ENCODE measurements around the gene HOXC6. TPM values are rescaled to one million over a fixed set of nuclear protein-coding genes. Genes with fewer than 3 reads are reported as not detected.
A peak's percentile ranks its signal among the peaks of the same experiment; 100 is the strongest.

HOXC6 gene
- total RNA-seq, 1 donor from 2014 or later, result 0.15 TPM

- intact Hi-C loops (cut with micrococcal nuclease), result no loop called here
- no peak for ATAC-seq
- no peak for DNase-seq
Observed at GRCh38 chr12:54047964-54048303, 19.7 kb downstream of the HOXC6 start.

- intact Hi-C loops (cut with micrococcal nuclease), result no loop called here
- ATAC-seq, result no peak
- no peak for DNase-seq
Observed at GRCh38 chr12:54048406-54049093, 20.3 kb downstream of the HOXC6 start.

GRCh38 chr12:54049108-54049507 is 20.9 kb downstream of the HOXC6 start:
- ATAC-seq (no peak), DNase-seq (no peak)
- intact Hi-C loops (cut with micrococcal nuclease), result no loop called here

GRCh38 chr12:54050482-54050810 is 22.2 kb downstream of the HOXC6 start:
- ATAC-seq (no peak), DNase-seq (no peak)
- intact Hi-C loops (cut with micrococcal nuclease), result no loop called here

GRCh38 chr12:54051026-54051842 is 23.0 kb downstream of the HOXC6 start:
- no peak for ATAC-seq
- intact Hi-C loops (cut with micrococcal nuclease), result no loop called here

GRCh38 chr12:54051874-54052437 is 23.7 kb downstream of the HOXC6 start:
- ATAC-seq (no peak), DNase-seq (no peak)
- intact Hi-C loops (cut with micrococcal nuclease), result no loop called here

More at GRCh38 chr12:54051026-54051842, 23.0 kb downstream of the HOXC6 start:
- DNase-seq, result no peak

GRCh38 chr12:54052438-54053002 is 24.3 kb downstream of the HOXC6 start:
- DNase-seq (no peak), ATAC-seq (no peak)
- intact Hi-C loops (cut with micrococcal nuclease), result no loop called here

- DNase-seq, result no peak
- intact Hi-C loops (cut with micrococcal nuclease), result no loop called here
- peak; percentile 45 for ATAC-seq
Observed at GRCh38 chr12:54053003-54053750, 24.9 kb downstream of the HOXC6 start.

GRCh38 chr12:54053751-54054741 is 25.8 kb downstream of the HOXC6 start, which contains the start of gene HOXC4:
Gene HOXC4 (plus strand): TSS chr12:54053835. CDS start chr12:54053923, 88 bp downstream.
- intact Hi-C loops (cut with micrococcal nuclease), result no loop called here
- DNase-seq, result no peak
- ATAC-seq, result peak; percentile 58

GRCh38 chr12:54054742-54055194 is 26.5 kb downstream of the HOXC6 start:
- intact Hi-C loops (cut with micrococcal nuclease), result no loop called here
- ATAC-seq (no peak), DNase-seq (no peak)

- DNase-seq (no peak), ATAC-seq (no peak)
- intact Hi-C loops (cut with micrococcal nuclease), result no loop called here
Observed at GRCh38 chr12:54055552-54055951, 27.3 kb downstream of the HOXC6 start.

GRCh38 chr12:54056110-54056509 is 27.9 kb downstream of the HOXC6 start:
- intact Hi-C loops (cut with micrococcal nuclease), result no loop called here
- no peak for ATAC-seq

GRCh38 chr12:54058128-54058768 is 30.0 kb downstream of the HOXC6 start:
- ATAC-seq, result no peak
- intact Hi-C loops (cut with micrococcal nuclease), result no loop called here

More at GRCh38 chr12:54056110-54056509, 27.9 kb downstream of the HOXC6 start:
- no peak for DNase-seq

GRCh38 chr12:54059668-54060067 is 31.4 kb downstream of the HOXC6 start:
- no peak for DNase-seq
- intact Hi-C loops (cut with micrococcal nuclease), result no loop called here
- no peak for ATAC-seq

More at GRCh38 chr12:54058128-54058768, 30.0 kb downstream of the HOXC6 start:
- DNase-seq, result no peak

GRCh38 chr12:54060174-54060974 is 32.1 kb downstream of the HOXC6 start:
- intact Hi-C loops (cut with micrococcal nuclease), result no loop called here
- ATAC-seq, result no peak

GRCh38 chr12:54060975-54061778 is 32.9 kb downstream of the HOXC6 start:
- ATAC-seq, result no peak
- intact Hi-C loops (cut with micrococcal nuclease), result no loop called here
- DNase-seq, result no peak

More at GRCh38 chr12:54060174-54060974, 32.1 kb downstream of the HOXC6 start:
- DNase-seq, result no peak

Measured in left ventricle myocardium superior (tissue), 1 donor.